Gastroesophageal sphincter (tissue), 4 donors: Measurements from ENCODE around the gene SMIM29. TPM values are rescaled to one million over a fixed set of nuclear protein-coding genes. Genes with fewer than 3 reads are reported as not detected.

ENCODE experiments used
- ATAC-seq: fragments of 150-250 bp; one replicate; pipeline ENCODE4 v1.9.1; 2016; ENCODE audit warnings: mild to moderate bottlenecking, moderate library complexity
- H3K27ac ChIP-seq, 4 donors: fragments of 200-600 bp; sonication (generic) in 3 of 4; 1 replicate in 3 of 4; 2 replicates in 1 of 4; pipeline ENCODE4 v1.5.1; 2016 to 2019
- H3K27me3 ChIP-seq: fragments of 200-600 bp; sonication (generic); one replicate; pipeline ENCODE4 v1.5.1; 2019
- H3K36me3 ChIP-seq, 2 donors: fragments of 200-600 bp; sonication (generic); one replicate each; pipeline ENCODE4 v1.5.1; 2019; ENCODE audit warnings: control low read depth in 1 of 2
- H3K4me1 ChIP-seq, 3 donors: fragments of 200-600 bp; sonication (generic); 1 replicate in 2 of 3; 2 replicates in 1 of 3; pipeline ENCODE4 v1.5.1; 2016 to 2019; ENCODE audit warnings: control low read depth in 2 of 3
- H3K4me3 ChIP-seq, 2 donors: fragments of 200-600 bp; sonication (generic); one replicate each; pipeline ENCODE4 v1.5.1; 2019; ENCODE audit warnings: mild to moderate bottlenecking in 1 of 2, moderate library complexity in 1 of 2
- H3K9me3 ChIP-seq, 3 donors: fragments of 200-600 bp; sonication (generic); one replicate each; pipeline ENCODE4 v1.5.1; 2017 to 2019; ENCODE audit warnings: control low read depth in 2 of 3
- CTCF ChIP-seq, 4 experiments: fragments of 200-600 bp in 2 of 4; fragments of 450-650 bp in 2 of 4; sonication (generic) in 1 of 4; IDR thresholded peaks; one replicate each; pipeline ENCODE4 v1.5.1; 2017 to 2019; ENCODE audit warnings: antibody characterized with exemption in 4 of 4, mild to moderate bottlenecking in 2 of 4, moderate library complexity in 2 of 4
- EP300 ChIP-seq: sonication (generic); formaldehyde crosslinking; IDR thresholded peaks from one replicate; pipeline ENCODE4 v1.6.1; 2017; ENCODE audit warnings: antibody characterized with exemption, mild to moderate bottlenecking
- POLR2A ChIP-seq, 2 donors: fragments of 450-650 bp; IDR thresholded peaks; one replicate each; pipeline ENCODE4 v1.6.1; 2017; ENCODE audit warnings: antibody characterized with exemption in 2 of 2, mild to moderate bottlenecking in 2 of 2, moderate library complexity in 1 of 2
- POLR2AphosphoS5 ChIP-seq: sonication (generic); formaldehyde crosslinking; IDR thresholded peaks from one replicate; pipeline ENCODE4 v1.6.1; 2017; ENCODE audit warnings: antibody characterized with exemption
- WGBS, 2 donors: methylation state at CpG; one replicate each; pipeline ENCODE4 v1.1.5; 2018; ENCODE audit warnings: low coverage in 1 of 2; 5-methylcytosine and 5-hydroxymethylcytosine counted together
- total RNA-seq, 4 donors: library from RNA; depleted of rRNA; stranded (reverse); fragments of >200 nt; gene quantifications; one replicate each; pipeline ENCODE4 v1.1.0, GENCODE V29; 2016

The SMIM29 gene
- total RNA-seq, 4 donors from 2014 or later = 9.7 to 34.7 (median 22.6) TPM

DNA sequence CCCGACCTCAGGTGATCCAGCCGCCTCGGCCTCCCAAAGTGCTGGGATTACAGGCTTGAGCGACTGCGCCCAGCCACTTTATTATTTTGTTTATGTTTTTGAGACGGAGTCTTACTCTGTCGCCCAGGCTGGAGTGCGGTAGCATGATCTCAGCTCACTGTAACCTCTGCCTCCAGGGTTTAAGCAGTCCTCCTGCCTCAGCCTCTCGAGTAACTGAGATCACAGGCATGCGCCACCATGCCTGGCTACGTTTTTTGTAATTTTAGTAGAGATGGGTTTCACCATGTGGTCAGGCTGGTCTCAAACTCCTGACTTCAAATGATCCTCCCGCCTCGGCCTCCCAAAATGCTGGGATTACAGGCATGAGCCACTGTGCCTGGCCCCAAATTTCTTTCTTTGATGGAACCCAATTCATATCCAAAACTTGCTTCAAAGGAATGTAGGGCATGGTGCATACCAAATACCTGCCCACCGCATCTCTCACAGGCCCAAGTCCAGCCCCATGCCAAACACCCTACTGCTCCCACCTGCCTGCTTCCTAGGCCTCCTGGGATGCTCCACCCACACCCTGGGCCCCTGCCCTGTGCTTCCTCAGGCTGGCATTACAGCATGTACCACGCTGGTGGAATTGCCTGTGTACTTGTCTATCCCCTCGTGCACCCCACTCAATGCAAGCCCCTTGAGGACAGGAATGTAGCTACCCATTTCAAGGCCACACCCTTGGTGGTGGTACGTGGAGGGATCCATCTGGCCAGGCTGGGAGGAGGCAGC is 17.1 kb downstream of the SMIM29 start:
- WGBS, 2 donors = 97 to 98% methylated on average over 11 of the region's 17 CpGs
- Histone ChIP-seq H3K4me3 (no peak overlapping the region), H3K36me3 (no peaks in the 10 kb centered on the region), H3K27me3 (no peaks in the 10 kb centered on the region), H3K9me3 (no peaks in the 10 kb centered on the region), H3K4me1 (peaks cover 0 to 18% (median 0%) of the 10 kb centered on the region in 3 donors), H3K27ac (no peak overlapping the region)
- TF ChIP-seq POLR2A (IDR thresholded peaks at IDR 0.05) (no peak), EP300 (no peak), CTCF (IDR thresholded peaks at IDR 0.05) (no peak), POLR2AphosphoS5 (no peak)
- no peak for ATAC-seq

- Histone ChIP-seq H3K4me1 (peaks cover 0 to 9% (median 0%) of the 10 kb centered on the region in 3 donors), H3K36me3 (no peaks in the 10 kb centered on the region), H3K27me3 (no peaks in the 10 kb centered on the region), H3K27ac (no peak overlapping the region), H3K4me3 (no peak overlapping the region), H3K9me3 (no peaks in the 10 kb centered on the region)
- 84 to 91% methylated on average over 4 of the region's 5 CpGs for WGBS, 2 donors
- TF ChIP-seq CTCF (IDR thresholded peaks at IDR 0.05) (no peak), POLR2AphosphoS5 (no peak), POLR2A (IDR thresholded peaks at IDR 0.05) (no peak), EP300 (no peak)
- no peak for ATAC-seq
Measured at GRCh38 chr6:34230653-34231371, 18.0 kb downstream of the SMIM29 start.

GRCh38 chr6:34229877-34230276 is 18.9 kb downstream of the SMIM29 start:
- Histone ChIP-seq H3K9me3 (no peaks in the 10 kb centered on the region), H3K27me3 (no peaks in the 10 kb centered on the region), H3K27ac (no peak overlapping the region), H3K4me1 (no peaks in the 10 kb centered on the region), H3K36me3 (no peaks in the 10 kb centered on the region), H3K4me3 (no peak overlapping the region)
- no peak for ATAC-seq
- 95 to 97% methylated on average over 3 to 7 of the region's 8 CpGs for WGBS, 2 donors
- TF ChIP-seq POLR2A (IDR thresholded peaks at IDR 0.05) (no peak), EP300 (no peak), POLR2AphosphoS5 (no peak), CTCF (IDR thresholded peaks at IDR 0.05) (no peak)

- Histone ChIP-seq H3K36me3 (no peaks in the 10 kb centered on the region), H3K4me1 (peaks cover 0 to 16% (median 12%) of the 10 kb centered on the region in 3 donors), H3K27me3 (no peaks in the 10 kb centered on the region), H3K27ac (no peak overlapping the region), H3K4me3 (no peak overlapping the region), H3K9me3 (no peaks in the 10 kb centered on the region)
- no peak for TF ChIP-seq POLR2A (IDR thresholded peaks at IDR 0.05)
- no peak for TF ChIP-seq POLR2AphosphoS5
- TF ChIP-seq EP300 = no peak
- TF ChIP-seq CTCF (IDR thresholded peaks at IDR 0.05) = no peak
- no peak for ATAC-seq
- 95 to 100% methylated on average over 4 of the region's 16 CpGs for whole genome bisulfite sequencing, 2 donors
Measured at GRCh38 chr6:34227761-34228421, 20.9 kb downstream of the SMIM29 start.
